22Rv1 (cell line): ENCODE measurements around the gene HMOX1.
"Not testable (repeated sequence)": the region's sequence is repeated elsewhere in the genome, so short reads cannot be mapped to it uniquely, and the experiment has no call there.

ENCODE experiments used
- H3K27ac ChIP-seq: fragments of 450-650 bp; 2 replicates; pipeline ENCODE4 v1.5.1; 2017
- CTCF ChIP-seq: fragments of 450-650 bp; IDR thresholded peaks from 2 replicates; pipeline ENCODE4 v1.5.1; 2017; ENCODE audit warnings: mild to moderate bottlenecking
- ZFX ChIP-seq: fragments of 450-650 bp; IDR thresholded peaks from 2 replicates; pipeline ENCODE4 v1.6.1; 2017; ENCODE audit warnings: antibody characterized with exemption, borderline replicate concordance

HMOX1 gene

DNA sequence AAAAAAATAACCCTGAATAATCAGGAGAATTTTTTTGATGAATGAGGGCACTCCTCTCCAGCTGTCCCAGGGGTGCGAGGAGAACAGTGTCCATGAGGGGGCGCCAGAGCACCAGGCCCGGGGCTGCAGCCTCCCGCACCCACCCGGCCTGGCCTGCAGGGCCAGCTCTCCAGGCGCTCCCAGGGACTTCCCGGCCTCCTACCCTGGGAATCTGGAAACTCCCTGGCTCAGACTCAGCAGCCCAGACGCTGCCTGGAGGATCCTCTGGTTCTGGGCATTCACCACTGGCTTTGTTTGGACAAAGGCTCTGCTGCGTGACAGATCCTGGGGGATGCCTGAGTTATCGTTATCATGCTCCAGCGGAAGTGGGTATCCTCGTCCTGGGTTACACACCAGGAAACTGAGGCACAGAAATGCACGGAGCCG, 50.0 kb downstream of the HMOX1 start:
- H3K27ac ChIP-seq = 0 out of 2 replicates have a peak overlapping the region, but pooled peaks have one; percentile 37
- TF ChIP-seq ZFX (no peak), CTCF (peak; percentile 98)

- 0 out of 2 replicates have a peak overlapping the region, but pooled peaks have one; percentile 37 for H3K27ac ChIP-seq
- no peak for TF ChIP-seq ZFX
- no peak for TF ChIP-seq CTCF
Measured at GRCh38 chr22:35431483-35432227, 50.8 kb downstream of the HMOX1 start.

- no peak overlapping the region for H3K27ac ChIP-seq
- no peak for TF ChIP-seq CTCF
- no peak for TF ChIP-seq ZFX
Measured at GRCh38 chr22:35432228-35432905, 51.5 kb downstream of the HMOX1 start.

DNA sequence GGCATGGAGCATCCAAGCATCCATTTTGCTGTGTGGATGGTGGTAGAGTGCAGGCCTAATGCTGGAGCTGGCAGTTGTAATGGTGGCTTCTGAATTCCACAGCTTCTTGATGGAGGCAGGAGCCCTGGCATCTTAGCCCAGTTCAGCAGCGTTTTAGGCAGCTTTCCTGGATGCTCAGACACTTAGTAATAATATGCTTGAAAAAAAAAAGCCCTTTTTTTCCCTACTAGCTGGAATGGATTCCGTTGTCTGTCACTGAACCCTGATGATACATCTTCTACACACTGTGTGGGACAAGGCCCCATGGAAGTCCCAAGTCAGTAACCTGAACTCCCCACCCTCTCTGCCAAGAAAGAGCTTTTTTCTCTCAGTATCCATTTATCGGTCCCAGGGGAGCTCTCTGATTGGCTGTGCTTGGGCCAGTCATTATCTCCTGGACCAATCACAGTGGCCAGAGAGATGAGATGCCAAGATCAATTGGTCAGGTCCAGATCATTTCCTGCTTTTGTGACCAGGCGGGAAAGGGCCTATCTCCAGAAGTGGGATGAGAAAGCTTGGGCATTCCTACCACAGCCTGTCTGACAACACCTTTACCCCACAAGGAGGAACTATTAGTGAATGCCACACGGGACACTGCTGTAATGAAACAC, 53.3 kb downstream of the HMOX1 start:
- no peak overlapping the region for H3K27ac ChIP-seq
- TF ChIP-seq ZFX = no peak

GRCh38 chr22:35435201-35435740, 54.4 kb downstream of the HMOX1 start:
- H3K27ac ChIP-seq = no peak overlapping the region
- TF ChIP-seq CTCF = no peak
- TF ChIP-seq ZFX = no peak

DNA sequence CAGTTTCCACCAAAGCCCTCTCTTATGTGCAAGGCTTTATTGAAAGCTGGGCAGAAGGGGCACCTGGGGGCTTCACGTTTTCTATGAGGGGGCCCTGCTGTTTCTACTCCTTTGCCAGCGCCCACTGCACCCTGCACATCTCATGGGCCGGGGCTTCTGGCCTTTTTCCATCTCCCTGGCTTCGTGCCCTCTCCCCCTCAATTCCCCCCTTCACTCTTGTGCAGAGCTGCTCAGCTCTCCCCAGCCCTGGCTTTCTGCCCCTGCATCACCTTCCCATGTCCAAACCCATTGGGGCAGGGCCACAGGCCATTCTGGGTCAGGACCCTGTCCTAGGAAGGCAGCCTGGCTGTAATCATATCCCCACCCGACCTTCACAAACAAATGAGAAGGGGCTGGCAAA, 55.5 kb downstream of the HMOX1 start:
- TF ChIP-seq CTCF = no peak
- no peak for TF ChIP-seq ZFX
- peak overlapping the region; percentile 23; the same call in 1 of the 2 replicates for H3K27ac ChIP-seq

GRCh38 chr22:35437049-35437448, 56.2 kb downstream of the HMOX1 start:
- TF ChIP-seq CTCF (no peak), ZFX (no peak)
- H3K27ac ChIP-seq = peak overlapping the region; percentile 23; the same call in 1 of the 2 replicates

- not testable (repeated sequence) for H3K27ac ChIP-seq
Measured at GRCh38 chr22:35438673-35439364, 57.9 kb downstream of the HMOX1 start.
